Measurements from ENCODE around the gene SERPINF2. TPM values are rescaled to one million over a fixed set of nuclear protein-coding genes. Genes with fewer than 3 reads are reported as not detected.

The SERPINF2 gene
- total RNA-seq, 1 experiment from 2014 or later, result 0.68 TPM

- Histone ChIP-seq H3K79me2 (ENCODE audit: insufficient read depth, low read length) (no peaks in the 10 kb centered on the region), H4K5ac (ENCODE audit: insufficient read length, low read depth, low read length) (no peak overlapping the region), H3K56ac (ENCODE audit: insufficient read length, low read depth, low read length) (no peak overlapping the region), H3T11ph (ENCODE audit: low read length) (no peak overlapping the region), H3K14ac (ENCODE audit: insufficient read depth, low read length) (0 out of 2 replicates have a peak overlapping the region, but pooled peaks have one; percentile 5), H3K27me3 (ENCODE audit: insufficient read depth, low read length) (no peaks in the 10 kb centered on the region), H4K8ac (replicated peaks; ENCODE audit: insufficient read length, low read depth, low read length) (no peak overlapping the region), H2AFZ (ENCODE audit: low read length) (no peak overlapping the region), H2BK15ac (ENCODE audit: low read depth, low read length) (no peak overlapping the region), H3K18ac (ENCODE audit: insufficient read length, low read depth, low read length) (no peak overlapping the region), H3K23me2 (ENCODE audit: insufficient read length, low read depth, low read length, poor library complexity, severe bottlenecking) (peaks cover 35% of the 10 kb centered on the region), H2BK20ac (ENCODE audit: low read depth, low read length, poor library complexity, severe bottlenecking) (no peak overlapping the region), H3K9me3 (ENCODE audit: control insufficient read depth, low read depth, low read length) (no peaks in the 10 kb centered on the region), H3K4me2 (ENCODE audit: insufficient read depth, insufficient read length, low read length) (peak overlapping the region; percentile 65), H2BK5ac (ENCODE audit: insufficient read length, low read length) (no peak overlapping the region), H4K20me1 (ENCODE audit: control insufficient read depth, insufficient read depth, insufficient read length) (no peaks in the 10 kb centered on the region), H3K4ac (ENCODE audit: low read depth, low read length) (no peak overlapping the region), H3K4me1 (ENCODE audit: insufficient read depth, low read length) (peaks cover 2% of the 10 kb centered on the region; the same call in 1 of the 2 replicates), H3K23ac (ENCODE audit: insufficient read length, low read depth, low read length) (no peak overlapping the region), H3K9ac (ENCODE audit: extremely low read depth, insufficient read length, low read length) (no peak overlapping the region), H2AK5ac (ENCODE audit: insufficient read length, low read length) (no peak overlapping the region), H4K91ac (ENCODE audit: insufficient read length, low read depth, low read length) (no peak overlapping the region), H2BK12ac (ENCODE audit: insufficient read length, low read depth, low read length) (no peak overlapping the region), H3K79me1 (ENCODE audit: insufficient read depth, low read depth, low read length, poor library complexity, severe bottlenecking) (no peaks in the 10 kb centered on the region), H3K27ac (ENCODE audit: insufficient read length, low read depth, low read length) (no peak overlapping the region), H2BK120ac (ENCODE audit: low read depth, low read length, poor library complexity, severe bottlenecking) (no peak overlapping the region)
- H3K4me1 Mint-ChIP-seq, result peaks cover 37 to 40% of the 10 kb centered on the region in 2 experiments
- H3K27me3 Mint-ChIP-seq (ENCODE audit: low read depth), result no peaks in the 10 kb centered on the region; the same call in 1 of the 2 replicates
- H3K36me3 Mint-ChIP-seq (ENCODE audit: insufficient read depth in 1 of 3, low read depth in 3 of 3), result peaks cover 0 to 13% (median 2%) of the 10 kb centered on the region in 3 experiments; a peak in 3 of 7 replicates
- peak overlapping the region; percentile 64 to 92 (median 72); a peak in 5 of 7 replicates for H3K27ac Mint-ChIP-seq
- peak; percentile 98 for DNase-seq
- no CpG with 5 or more reads among the region's 19 CpGs for WGBS (ENCODE audit: extremely low coverage, insufficient read length, low lambda C conversion rate)
- TF ChIP-seq, protein P1, sequence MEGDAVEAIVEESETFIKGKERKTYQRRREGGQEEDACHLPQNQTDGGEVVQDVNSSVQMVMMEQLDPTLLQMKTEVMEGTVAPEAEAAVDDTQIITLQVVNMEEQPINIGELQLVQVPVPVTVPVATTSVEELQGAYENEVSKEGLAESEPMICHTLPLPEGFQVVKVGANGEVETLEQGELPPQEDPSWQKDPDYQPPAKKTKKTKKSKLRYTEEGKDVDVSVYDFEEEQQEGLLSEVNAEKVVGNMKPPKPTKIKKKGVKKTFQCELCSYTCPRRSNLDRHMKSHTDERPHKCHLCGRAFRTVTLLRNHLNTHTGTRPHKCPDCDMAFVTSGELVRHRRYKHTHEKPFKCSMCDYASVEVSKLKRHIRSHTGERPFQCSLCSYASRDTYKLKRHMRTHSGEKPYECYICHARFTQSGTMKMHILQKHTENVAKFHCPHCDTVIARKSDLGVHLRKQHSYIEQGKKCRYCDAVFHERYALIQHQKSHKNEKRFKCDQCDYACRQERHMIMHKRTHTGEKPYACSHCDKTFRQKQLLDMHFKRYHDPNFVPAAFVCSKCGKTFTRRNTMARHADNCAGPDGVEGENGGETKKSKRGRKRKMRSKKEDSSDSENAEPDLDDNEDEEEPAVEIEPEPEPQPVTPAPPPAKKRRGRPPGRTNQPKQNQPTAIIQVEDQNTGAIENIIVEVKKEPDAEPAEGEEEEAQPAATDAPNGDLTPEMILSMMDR (conservative IDR thresholded peaks at IDR 0.05), result no peak
- peak overlapping the region; percentile 88 to 94 for H3K4me3 Mint-ChIP-seq
- H3K9me3 Mint-ChIP-seq, result no peaks in the 10 kb centered on the region; a peak in 1 of 5 replicates
Observed at GRCh38 chr17:1714427-1714979, 28.2 kb upstream of the SERPINF2 start.
